OCI-LY7 (cell line): ENCODE results near the gene SMTN. TPM values are rescaled to one million over a fixed set of nuclear protein-coding genes. Genes with fewer than 3 reads are reported as not detected.

Experiments used
- BruUV-seq: library from RNA; stranded (reverse); fragments of 400-500 nt; replicated peaks from 2 replicates; lab custom pipeline; 2021; lab: Mats Ljungman, UMichigan
- CTCF ChIA-PET: fragments of 300-600 bp; sonication (Branson Sonifier 250); formaldehyde crosslinking; loops from one replicate; lab custom pipeline; 2022; ENCODE audit warnings: antibody characterized with exemption; ENCODE audit not compliant: unreplicated experiment; lab: Charles Lee
- POLR2A ChIA-PET: fragments of 300-600 bp; sonication (Branson Sonifier 250); formaldehyde crosslinking; loops from one replicate; lab custom pipeline; 2022; ENCODE audit warnings: antibody characterized with exemption; lab: Charles Lee
- DNase-seq: peaks from one replicate; pipeline ENCODE4 v3.0.0-alpha.2; 2015; ENCODE audit warnings: low spot score
- H2AFZ ChIP-seq: fragments of 200-600 bp; sonication (generic), shearing (Covaris generic); 2 replicates; pipeline ENCODE4 v1.6.1; 2014; ENCODE audit warnings: mild to moderate bottlenecking, antibody characterized with exemption, low read length, moderate library complexity
- H3K27ac ChIP-seq: fragments of 200-600 bp; sonication (generic); 2 replicates; pipeline ENCODE4 v1.5.1; 2014; ENCODE audit warnings: mixed run types, low read depth, mild to moderate bottlenecking, moderate library complexity, low read length, inconsistent platforms; ENCODE audit not compliant: poor library complexity, severe bottlenecking
- H3K36me3 ChIP-seq: fragments of 200-600 bp; sonication (generic); 2 replicates; pipeline ENCODE4 v1.6.1; 2014; ENCODE audit warnings: mild to moderate bottlenecking, antibody characterized with exemption, low read length, moderate library complexity, mixed read lengths; ENCODE audit not compliant: insufficient read depth
- H3K4me1 ChIP-seq: fragments of 200-600 bp; sonication (generic); 2 replicates; pipeline ENCODE4 v1.5.1; 2014; ENCODE audit warnings: mild to moderate bottlenecking, low read length; ENCODE audit not compliant: insufficient read depth, poor library complexity, severe bottlenecking
- H3K4me2 ChIP-seq: fragments of 200-600 bp; sonication (generic); 2 replicates; pipeline ENCODE4 v1.6.1; 2014; ENCODE audit warnings: mild to moderate bottlenecking, low read length
- H3K4me3 ChIP-seq: fragments of 200-600 bp; sonication (generic); 2 replicates; pipeline ENCODE4 v1.5.1; 2014; ENCODE audit warnings: mild to moderate bottlenecking, low read depth, low read length; ENCODE audit not compliant: poor library complexity, severe bottlenecking
- H3K79me2 ChIP-seq: fragments of 200-600 bp; sonication (generic); 2 replicates; pipeline ENCODE4 v1.6.1; 2016; ENCODE audit warnings: low read depth, mild to moderate bottlenecking, low read length, moderate library complexity, mixed read lengths; ENCODE audit not compliant: insufficient read depth
- H3K9me2 ChIP-seq: fragments of 200-600 bp; sonication (generic); 2 replicates; pipeline ENCODE4 v1.6.1; 2016; ENCODE audit warnings: mild to moderate bottlenecking, low read length, mixed read lengths; ENCODE audit not compliant: insufficient read depth
- H3K9me3 ChIP-seq: fragments of 200-600 bp; sonication (generic); 2 replicates; pipeline ENCODE4 v1.6.1; 2014; ENCODE audit warnings: mild to moderate bottlenecking, mixed run types, low read length, mixed read lengths
- H4K20me1 ChIP-seq: fragments of 200-600 bp; sonication (generic); 2 replicates; pipeline ENCODE4 v1.6.1; 2014; ENCODE audit warnings: mild to moderate bottlenecking, antibody characterized with exemption, low read length, moderate library complexity, mixed read lengths; ENCODE audit not compliant: insufficient read depth
- EZH2phosphoT487 ChIP-seq: fragments of 200-600 bp; sonication (generic); IDR thresholded peaks from 2 replicates; pipeline ENCODE4 v1.6.1; 2018; ENCODE audit warnings: low read depth, borderline replicate concordance, mild to moderate bottlenecking, mixed run types, antibody characterized with exemption, low read length, moderate library complexity, mixed read lengths
- intact Hi-C: fragments of 100-400 bp; cut with micrococcal nuclease; formaldehyde crosslinking; loops from one replicate; pipeline ENCODE4 v1.10.0; 2022; ENCODE audit not compliant: unreplicated experiment
- total RNA-seq, 2 experiments: library from RNA; depleted of rRNA in 1 of 2; stranded (reverse); fragments of >200 nt in 1 of 2; shearing (Covaris generic) in 1 of 2; gene quantifications; 2 replicates each; pipeline ENCODE4 v1.2.3, GENCODE V29; 2014 to 2022
- TF ChIP-seq, protein P1 (sequence below): fragments of 200-600 bp; sonication (generic); conservative IDR thresholded peaks from 2 replicates; pipeline ENCODE4 v1.5.1; 2014; ENCODE audit warnings: mild to moderate bottlenecking, antibody characterized with exemption, low read length, moderate library complexity, mixed read lengths

Gene SMTN
- total RNA-seq, 2 experiments from 2014 or later: 16.9 to 35.4 TPM

GRCh38 chr22:31044262-31044861 is 36.8 kb upstream of the SMTN start:
- Histone ChIP-seq H3K4me3 (no peak overlapping the region), H3K27ac (no peak overlapping the region), H3K36me3 (no peaks in the 10 kb centered on the region; the same call in 1 of the 2 replicates), H3K4me2 (no peak overlapping the region), H2AFZ (no peak overlapping the region), H3K79me2 (no peaks in the 10 kb centered on the region), H3K9me2 (no peaks in the 10 kb centered on the region), H4K20me1 (no peaks in the 10 kb centered on the region), H3K4me1 (no peaks in the 10 kb centered on the region), H3K9me3 (peaks cover 7% of the 10 kb centered on the region; the same call in 1 of the 2 replicates)
- DNase-seq: no peak
- TF ChIP-seq EZH2phosphoT487: no peak
- TF ChIP-seq, protein P1, sequence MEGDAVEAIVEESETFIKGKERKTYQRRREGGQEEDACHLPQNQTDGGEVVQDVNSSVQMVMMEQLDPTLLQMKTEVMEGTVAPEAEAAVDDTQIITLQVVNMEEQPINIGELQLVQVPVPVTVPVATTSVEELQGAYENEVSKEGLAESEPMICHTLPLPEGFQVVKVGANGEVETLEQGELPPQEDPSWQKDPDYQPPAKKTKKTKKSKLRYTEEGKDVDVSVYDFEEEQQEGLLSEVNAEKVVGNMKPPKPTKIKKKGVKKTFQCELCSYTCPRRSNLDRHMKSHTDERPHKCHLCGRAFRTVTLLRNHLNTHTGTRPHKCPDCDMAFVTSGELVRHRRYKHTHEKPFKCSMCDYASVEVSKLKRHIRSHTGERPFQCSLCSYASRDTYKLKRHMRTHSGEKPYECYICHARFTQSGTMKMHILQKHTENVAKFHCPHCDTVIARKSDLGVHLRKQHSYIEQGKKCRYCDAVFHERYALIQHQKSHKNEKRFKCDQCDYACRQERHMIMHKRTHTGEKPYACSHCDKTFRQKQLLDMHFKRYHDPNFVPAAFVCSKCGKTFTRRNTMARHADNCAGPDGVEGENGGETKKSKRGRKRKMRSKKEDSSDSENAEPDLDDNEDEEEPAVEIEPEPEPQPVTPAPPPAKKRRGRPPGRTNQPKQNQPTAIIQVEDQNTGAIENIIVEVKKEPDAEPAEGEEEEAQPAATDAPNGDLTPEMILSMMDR: no peak
- ChIA-PET POLR2A (no interaction called here), CTCF (no interaction called here)
- no TSS peak for BruUV-seq
- intact Hi-C loops: no loop called here

- H3K9me2 ChIP-seq: no peaks in the 10 kb centered on the region
- peaks cover 7% of the 10 kb centered on the region; the same call in 1 of the 2 replicates for H3K9me3 ChIP-seq
- H3K4me2 ChIP-seq: no peak overlapping the region
- no peaks in the 10 kb centered on the region for H3K4me1 ChIP-seq
- H3K79me2 ChIP-seq: no peaks in the 10 kb centered on the region
- no peaks in the 10 kb centered on the region for H4K20me1 ChIP-seq
- BruUV-seq: no TSS peak
- no peak for DNase-seq
- no peak overlapping the region for H3K4me3 ChIP-seq
- H3K36me3 ChIP-seq: no peaks in the 10 kb centered on the region; the same call in 1 of the 2 replicates
- no peak overlapping the region for H2AFZ ChIP-seq
- POLR2A ChIA-PET: interaction anchor here (1.2 kb wide), 1 partner anchor 19 kb away, joined by 3 read pairs; no protein-coding TSS in a partner anchor
- CTCF ChIA-PET: no interaction called here
- H3K27ac ChIP-seq: no peak overlapping the region
- intact Hi-C loops: no loop called here
- no peak for TF ChIP-seq EZH2phosphoT487
- TF ChIP-seq, protein P1: no peak
Observed at GRCh38 chr22:31045900-31046538, 35.1 kb upstream of the SMTN start.
